Colonic mucosa (tissue), 4 donors: Measurements from ENCODE around the gene GRWD1. TPM values are rescaled to one million over a fixed set of nuclear protein-coding genes. Genes with fewer than 3 reads are reported as not detected.

Experiments
- DNase-seq: peaks from one replicate; pipeline ENCODE4 v3.0.0-alpha.2; 2020
- H3K27ac ChIP-seq: fragments of 200-600 bp; one replicate; pipeline ENCODE4 v1.8.0; 2021
- H3K27me3 ChIP-seq: fragments of 200-600 bp; one replicate; pipeline ENCODE4 v1.8.0; 2021
- H3K36me3 ChIP-seq: fragments of 200-600 bp; one replicate; pipeline ENCODE4 v1.8.0; 2021
- H3K4me1 ChIP-seq: fragments of 200-600 bp; one replicate; pipeline ENCODE4 v1.8.0; 2021; ENCODE audit warnings: mild to moderate bottlenecking
- H3K4me3 ChIP-seq: fragments of 200-600 bp; one replicate; pipeline ENCODE4 v1.8.0; 2021
- H3K9ac ChIP-seq, 2 donors: one replicate each; pipeline ENCODE4 v1.7.0; 2013; ENCODE audit warnings: control low read depth in 2 of 2, low read depth in 2 of 2, low read length in 2 of 2
- H3K9me3 ChIP-seq: fragments of 200-600 bp; one replicate; pipeline ENCODE4 v1.8.0; 2021
- CTCF ChIP-seq: fragments of 200-600 bp; IDR thresholded peaks from one replicate; pipeline ENCODE4 v1.8.0; 2022; ENCODE audit warnings: antibody characterized with exemption, mild to moderate bottlenecking
- intact Hi-C: fragments of 100-400 bp; cut with DNase I; formaldehyde crosslinking; loops from one replicate; pipeline ENCODE4 v1.14.1; 2022
- total RNA-seq, 2 donors: library from RNA; stranded (reverse); fragmentation: NEBNext Ultra II Directional in 1 of 2; extraction: Animal tissue kit (Norgen Biotek cat#: 25700) in 1 of 2; gene quantifications; one replicate each; pipeline ENCODE4 v1.2.1, GENCODE V29; 2021
- donor health status: healthy.
- donor health status: DM: no; HTN: no; CAD: no.
- donor health status: DM: no; HTN: no; CAD: no.

The GRWD1 gene
- total RNA-seq, 2 donors from 2014 or later: 17.0 to 45.8 TPM

- Histone ChIP-seq H3K27me3 (peaks cover 13% of the 10 kb centered on the region), H3K4me3 (no peak overlapping the region), H3K9me3 (no peaks in the 10 kb centered on the region), H3K4me1 (peaks cover 4% of the 10 kb centered on the region), H3K36me3 (peaks cover 25% of the 10 kb centered on the region), H3K9ac (no peak overlapping the region), H3K27ac (no peak overlapping the region)
- intact Hi-C loops: no loop called here
- no peak for TF ChIP-seq CTCF
- no peak for DNase-seq
Measured at GRCh38 chr19:48448563-48448962, 2.8 kb downstream of the GRWD1 start.

- no peaks in the 10 kb centered on the region for H3K9me3 ChIP-seq
- intact Hi-C loops: no loop called here
- H3K4me3 ChIP-seq: no peak overlapping the region
- no peak overlapping the region for H3K27ac ChIP-seq
- peaks cover 25% of the 10 kb centered on the region for H3K36me3 ChIP-seq
- H3K27me3 ChIP-seq: no peaks in the 10 kb centered on the region
- DNase-seq: no peak
- H3K9ac ChIP-seq: no peak overlapping the region
- TF ChIP-seq CTCF: no peak
- peaks cover 4% of the 10 kb centered on the region for H3K4me1 ChIP-seq
Measured at GRCh38 chr19:48450441-48450840, 4.7 kb downstream of the GRWD1 start.

- intact Hi-C loops: no loop called here
- Histone ChIP-seq H3K27me3 (no peaks in the 10 kb centered on the region), H3K4me3 (no peak overlapping the region), H3K36me3 (peaks cover 25% of the 10 kb centered on the region), H3K27ac (no peak overlapping the region), H3K4me1 (peaks cover 4% of the 10 kb centered on the region), H3K9ac (no peak overlapping the region), H3K9me3 (no peaks in the 10 kb centered on the region)
- DNase-seq: no peak
- no peak for TF ChIP-seq CTCF
Measured at GRCh38 chr19:48450863-48451262, 5.1 kb downstream of the GRWD1 start.

GRCh38 chr19:48451624-48452023 is 5.8 kb downstream of the GRWD1 start:
- Histone ChIP-seq H3K9me3 (no peaks in the 10 kb centered on the region), H3K9ac (no peak overlapping the region), H3K4me3 (no peak overlapping the region), H3K4me1 (peaks cover under 1% of the 10 kb centered on the region), H3K27me3 (no peaks in the 10 kb centered on the region), H3K27ac (peak overlapping the region; percentile 38), H3K36me3 (peaks cover 25% of the 10 kb centered on the region)
- intact Hi-C loops: no loop called here
- no peak for TF ChIP-seq CTCF
- no peak for DNase-seq

- H3K9ac ChIP-seq: no peak overlapping the region
- peak; percentile 66 for DNase-seq
- H3K27me3 ChIP-seq: no peaks in the 10 kb centered on the region
- intact Hi-C loops: no loop called here
- no peak for TF ChIP-seq CTCF
- H3K36me3 ChIP-seq: peaks cover 21% of the 10 kb centered on the region
- H3K9me3 ChIP-seq: no peaks in the 10 kb centered on the region
- no peaks in the 10 kb centered on the region for H3K4me1 ChIP-seq
- H3K27ac ChIP-seq: peak overlapping the region; percentile 38
- no peak overlapping the region for H3K4me3 ChIP-seq
Measured at GRCh38 chr19:48452289-48453190, 6.8 kb downstream of the GRWD1 start.
